Astrocyte (in vitro differentiated cells and primary cell): ENCODE data around the gene DOCK7.

Experiments used
- CTCF ChIP-seq: IDR thresholded peaks from 2 replicates; pipeline ENCODE4 v1.5.1; 2011; ENCODE audit warnings: low read depth, mild to moderate bottlenecking, inconsistent platforms, low read length, moderate library complexity; ENCODE audit not compliant: insufficient read depth
- EZH2 ChIP-seq: IDR thresholded peaks from 2 replicates; pipeline ENCODE4 v1.6.1; 2012; ENCODE audit warnings: mild to moderate bottlenecking, low read length, inconsistent platforms; ENCODE audit not compliant: insufficient read depth

GRCh38 chr1:62722796-62723195, 34.6 kb upstream of the DOCK7 start:
- TF ChIP-seq CTCF = no peak
- no peak for TF ChIP-seq EZH2
